Chondrocyte (in vitro differentiated cells): ENCODE measurements around the gene AVL9. TPM values are rescaled to one million over a fixed set of nuclear protein-coding genes. Genes with fewer than 3 reads are reported as not detected.
A peak's percentile ranks its signal among the peaks of the same experiment; 100 is the strongest.

Source experiments
- DNase-seq: peaks from one replicate; pipeline ENCODE4 v3.0.0; 2021; ENCODE audit warnings: mixed read lengths, low spot score
- H3K27ac Mint-ChIP-seq: one replicate; pipeline ENCODE4 v1.8.0; 2021; ENCODE audit warnings: mild to moderate bottlenecking, moderate library complexity, mixed read lengths; ENCODE audit not compliant: unreplicated experiment
- H3K27me3 Mint-ChIP-seq: 2 replicates; pipeline ENCODE4 v1.8.0; 2021; ENCODE audit warnings: low read depth, mixed read lengths
- H3K36me3 Mint-ChIP-seq: 2 replicates; pipeline ENCODE4 v1.8.0; 2021; ENCODE audit warnings: low read depth, mixed read lengths
- H3K4me1 Mint-ChIP-seq: 2 replicates; pipeline ENCODE4 v1.8.0; 2021; ENCODE audit warnings: low read depth, mild to moderate bottlenecking, mixed read lengths
- H3K4me3 Mint-ChIP-seq: one replicate; pipeline ENCODE4 v1.8.0; 2021; ENCODE audit warnings: mild to moderate bottlenecking, moderate library complexity, mixed read lengths; ENCODE audit not compliant: unreplicated experiment
- H3K9me3 Mint-ChIP-seq: 2 replicates; pipeline ENCODE4 v1.8.0; 2021; ENCODE audit warnings: low read depth, mixed read lengths
- long read RNA-seq: library from polyadenylated mRNA; stranded (forward); transcript quantifications from one replicate; pipeline ENCODE4 v2.0.0, GENCODE V29; 2021
- total RNA-seq: library from RNA; stranded (reverse); gene quantifications from 3 replicates; pipeline ENCODE4 v1.2.1, GENCODE V29; 2021
- TF ChIP-seq, protein P1 (sequence below): fragments of 200-600 bp; sonication (generic); IDR thresholded peaks from 2 replicates; pipeline ENCODE4 v1.5.0; 2021; ENCODE audit warnings: antibody characterized with exemption, mild to moderate bottlenecking, moderate library complexity

Gene AVL9
- total RNA-seq = 27.2 to 30.4 TPM (median 27.9 TPM) in 3 replicates
- long read RNA-seq, partial matches to known transcripts = 0 of 4 reads
- long read RNA-seq, other reads (novel, unspliced or antisense) = 4 of 4 reads

DNA sequence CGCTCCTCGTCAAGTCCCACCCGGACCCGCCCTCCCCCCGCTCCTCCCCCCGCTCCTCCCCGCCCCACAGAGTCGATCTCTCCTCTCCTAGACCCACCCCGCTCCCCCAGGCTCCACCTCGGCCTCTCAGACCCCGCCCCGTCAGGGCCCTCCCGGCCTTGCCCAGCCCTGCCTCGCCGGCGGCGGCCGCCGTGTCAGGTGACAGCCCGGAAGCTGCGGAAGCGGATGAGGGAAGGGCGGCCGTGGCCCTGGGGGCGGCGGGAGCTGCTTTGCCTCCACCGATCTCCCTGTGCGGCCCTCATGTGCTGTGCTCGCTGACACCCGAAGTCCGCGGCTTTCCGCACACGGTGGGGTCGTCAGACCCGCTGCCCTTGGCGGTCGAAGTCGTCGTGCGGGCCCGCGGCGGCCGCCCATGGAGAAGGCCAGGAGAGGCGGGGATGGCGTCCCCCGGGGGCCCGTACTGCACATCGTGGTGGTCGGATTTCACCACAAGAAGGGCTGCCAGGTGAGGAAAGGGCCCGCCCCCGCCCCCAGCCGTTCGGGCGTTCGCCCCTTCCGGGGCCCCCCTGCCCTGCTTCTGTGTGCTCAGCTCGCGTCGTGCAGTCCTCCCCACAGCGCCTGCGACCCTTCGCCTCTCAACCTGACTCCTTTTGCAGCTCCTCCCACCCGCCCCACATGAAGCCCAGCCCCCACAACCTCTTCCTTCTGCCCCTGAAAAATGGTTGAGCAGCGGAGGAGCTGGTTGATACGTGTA is at the start of gene AVL9:
Gene AVL9, plus strand, starts transcription at position 192 of the 754 bp plus-strand sequence. Its CDS starts 221 bp downstream, at position 413.
- H3K4me3 Mint-ChIP-seq = peak within 1 kb of the TSS; percentile 90
- no peaks in the 10 kb centered on the region for H3K9me3 Mint-ChIP-seq
- H3K27ac Mint-ChIP-seq = peak within 1 kb of the TSS; percentile 95
- H3K27me3 Mint-ChIP-seq = no peaks in the 10 kb centered on the region
- H3K36me3 Mint-ChIP-seq = peaks cover 2% of the 10 kb centered on the region
- DNase-seq = peak; percentile 100
- peaks cover 33% of the 10 kb centered on the region for H3K4me1 Mint-ChIP-seq
- TF ChIP-seq, protein P1, sequence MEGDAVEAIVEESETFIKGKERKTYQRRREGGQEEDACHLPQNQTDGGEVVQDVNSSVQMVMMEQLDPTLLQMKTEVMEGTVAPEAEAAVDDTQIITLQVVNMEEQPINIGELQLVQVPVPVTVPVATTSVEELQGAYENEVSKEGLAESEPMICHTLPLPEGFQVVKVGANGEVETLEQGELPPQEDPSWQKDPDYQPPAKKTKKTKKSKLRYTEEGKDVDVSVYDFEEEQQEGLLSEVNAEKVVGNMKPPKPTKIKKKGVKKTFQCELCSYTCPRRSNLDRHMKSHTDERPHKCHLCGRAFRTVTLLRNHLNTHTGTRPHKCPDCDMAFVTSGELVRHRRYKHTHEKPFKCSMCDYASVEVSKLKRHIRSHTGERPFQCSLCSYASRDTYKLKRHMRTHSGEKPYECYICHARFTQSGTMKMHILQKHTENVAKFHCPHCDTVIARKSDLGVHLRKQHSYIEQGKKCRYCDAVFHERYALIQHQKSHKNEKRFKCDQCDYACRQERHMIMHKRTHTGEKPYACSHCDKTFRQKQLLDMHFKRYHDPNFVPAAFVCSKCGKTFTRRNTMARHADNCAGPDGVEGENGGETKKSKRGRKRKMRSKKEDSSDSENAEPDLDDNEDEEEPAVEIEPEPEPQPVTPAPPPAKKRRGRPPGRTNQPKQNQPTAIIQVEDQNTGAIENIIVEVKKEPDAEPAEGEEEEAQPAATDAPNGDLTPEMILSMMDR = no peak

DNA sequence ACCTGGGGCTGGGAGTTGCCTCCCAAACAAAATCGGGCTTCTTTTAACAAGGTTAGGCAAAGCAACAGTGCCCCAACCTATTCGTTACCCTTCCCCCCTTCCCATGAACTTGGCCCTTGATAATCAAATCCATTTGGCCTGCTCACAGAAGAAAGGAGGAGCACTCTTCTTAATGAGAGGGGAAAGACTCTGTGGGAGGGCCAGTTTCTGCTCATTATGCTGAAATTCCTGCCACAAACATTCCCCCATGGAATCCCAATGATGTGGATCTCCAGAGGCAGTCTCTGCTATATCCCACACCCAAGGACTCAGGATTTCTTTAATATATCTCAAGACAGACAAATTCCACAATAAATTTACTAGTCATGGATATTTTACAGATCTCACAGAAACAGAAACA is 48.1 kb upstream of the AVL9 start:
- Mint-ChIP-seq H3K4me1 (no peaks in the 10 kb centered on the region), H3K27me3 (peaks cover 16% of the 10 kb centered on the region), H3K27ac (no peak overlapping the region), H3K36me3 (no peaks in the 10 kb centered on the region), H3K4me3 (no peak overlapping the region), H3K9me3 (peaks cover 9% of the 10 kb centered on the region)
- TF ChIP-seq, protein P1 = no peak
- DNase-seq = no peak

DNA sequence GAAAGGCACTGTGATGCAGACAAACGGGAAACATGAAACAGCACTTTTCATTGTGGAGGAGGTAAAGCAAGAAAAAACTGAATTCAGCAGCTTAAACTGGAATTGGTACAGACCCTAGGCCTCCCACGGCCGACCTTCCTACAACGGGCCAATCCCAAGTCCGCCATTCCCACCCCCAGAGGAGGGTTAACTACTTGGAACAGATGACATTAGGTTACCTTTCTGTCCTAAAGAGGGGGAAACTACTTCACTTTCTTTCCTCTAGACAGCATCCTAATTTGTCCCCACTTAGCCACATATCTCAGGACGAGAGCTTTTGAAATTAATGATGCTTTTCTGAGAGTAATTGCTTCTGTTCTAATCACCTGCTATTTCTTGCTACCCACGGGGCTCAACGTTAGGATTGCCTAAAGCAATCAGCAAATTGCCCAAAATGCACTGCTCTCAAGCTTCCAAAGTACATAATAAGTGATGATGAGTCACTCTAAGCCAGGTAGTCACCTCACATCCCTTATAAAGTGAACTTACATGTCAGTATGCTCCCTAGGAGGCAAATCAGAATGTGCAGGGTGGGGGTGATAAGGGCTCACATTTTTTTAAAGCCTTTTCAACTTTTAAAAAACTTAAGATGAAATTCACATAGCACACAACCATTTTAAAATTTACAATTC is 41.8 kb upstream of the AVL9 start:
- peaks cover 6% of the 10 kb centered on the region for H3K9me3 Mint-ChIP-seq
- H3K27me3 Mint-ChIP-seq = peaks cover 12% of the 10 kb centered on the region
- H3K36me3 Mint-ChIP-seq = no peaks in the 10 kb centered on the region
- DNase-seq = no peak
- H3K4me3 Mint-ChIP-seq = no peak overlapping the region
- no peak overlapping the region for H3K27ac Mint-ChIP-seq
- TF ChIP-seq, protein P1 = no peak
- H3K4me1 Mint-ChIP-seq = no peaks in the 10 kb centered on the region

DNA sequence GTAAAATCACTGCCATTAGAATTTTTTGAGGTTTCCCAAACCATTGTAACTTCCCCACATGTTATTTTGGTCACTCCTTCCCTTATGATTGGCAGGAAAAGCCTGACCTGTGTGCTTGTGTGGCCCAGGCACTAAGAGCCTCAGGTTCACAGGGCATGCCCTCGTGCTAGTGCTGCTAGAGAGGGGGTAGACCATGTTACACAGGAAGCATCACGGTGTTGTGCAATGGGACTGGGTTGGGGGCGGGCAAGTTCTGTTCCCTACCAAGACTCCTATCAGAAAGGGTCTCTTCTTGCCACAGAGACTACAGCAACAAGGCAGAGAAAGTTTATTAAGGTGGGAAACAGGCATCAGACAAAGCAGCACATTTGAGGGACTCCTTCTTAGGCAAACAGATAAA is 37.3 kb upstream of the AVL9 start:
- peaks cover 3% of the 10 kb centered on the region for H3K9me3 Mint-ChIP-seq

DNA sequence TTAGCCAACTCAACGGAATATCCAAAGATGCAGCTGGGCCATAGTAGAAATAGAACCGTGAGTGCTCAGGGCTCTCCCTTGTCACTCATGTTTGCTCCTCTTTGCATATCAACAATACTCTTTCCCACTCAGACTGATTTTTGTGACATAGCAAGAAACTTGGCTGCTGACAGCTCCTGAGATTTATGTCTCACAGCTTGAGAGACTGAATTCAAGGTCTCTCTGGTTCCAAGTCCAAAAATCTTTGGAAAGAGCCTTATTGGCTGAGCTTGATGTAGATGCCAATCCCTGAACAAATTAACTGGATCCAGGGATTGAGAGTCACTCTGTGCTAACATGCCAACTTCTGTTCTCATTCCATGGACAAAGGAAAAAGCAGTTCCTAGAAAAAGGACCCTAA is 35.5 kb upstream of the AVL9 start:
- TF ChIP-seq, protein P1 = no peak
- H3K36me3 Mint-ChIP-seq = no peaks in the 10 kb centered on the region
- no peaks in the 10 kb centered on the region for H3K27me3 Mint-ChIP-seq
- H3K4me3 Mint-ChIP-seq = no peak overlapping the region
- DNase-seq = no peak
- H3K9me3 Mint-ChIP-seq = no peaks in the 10 kb centered on the region
- H3K4me1 Mint-ChIP-seq = peaks cover 12% of the 10 kb centered on the region
- no peak overlapping the region for H3K27ac Mint-ChIP-seq

More for the DNA sequence above, 37.3 kb upstream of the AVL9 start:
- no peaks in the 10 kb centered on the region for H3K36me3 Mint-ChIP-seq
- H3K27me3 Mint-ChIP-seq = peaks cover 3% of the 10 kb centered on the region
- H3K4me3 Mint-ChIP-seq = no peak overlapping the region
- TF ChIP-seq, protein P1 = no peak
- H3K27ac Mint-ChIP-seq = no peak overlapping the region
- no peak for DNase-seq
- peaks cover 11% of the 10 kb centered on the region for H3K4me1 Mint-ChIP-seq
